Measurements from ENCODE around the gene RNF186. TPM values are rescaled to one million over a fixed set of nuclear protein-coding genes. Genes with fewer than 3 reads are reported as not detected.
A peak's percentile ranks its signal among the peaks of the same experiment; 100 is the strongest.
"Not testable (repeated sequence)": the region's sequence is repeated elsewhere in the genome, so short reads cannot be mapped to it uniquely, and the experiment has no call there.

Gene RNF186
- total RNA-seq, 2 experiments from 2014 or later, result not detected

GRCh38 chr1:19802269-19802668, 12.8 kb downstream of the RNF186 start:
- intact Hi-C loops (cut with micrococcal nuclease), result loop anchor here (5.0 kb wide), 1 partner anchor 35 kb away; no protein-coding TSS in a partner anchor
- Mint-ChIP-seq H3K4me1 (ENCODE audit: low read depth) (peaks cover 26% of the 10 kb centered on the region), H3K9me3 (no peaks in the 10 kb centered on the region), H3K27ac (no peak overlapping the region), H3K36me3 (no peaks in the 10 kb centered on the region), H3K27me3 (no peaks in the 10 kb centered on the region), H3K4me3 (no peak overlapping the region)
- ChIA-PET POLR2A (no interaction called here), CTCF (interaction anchor here (1.4 to 2.2 kb wide), 4 partner anchors 9 to 141 kb away, joined by 3 to 8 read pairs (median 4); no protein-coding TSS in a partner anchor)
- DNase-seq, result no peak

- Mint-ChIP-seq H3K9me3 (no peaks in the 10 kb centered on the region), H3K4me1 (ENCODE audit: low read depth) (peaks cover 26% of the 10 kb centered on the region), H3K36me3 (peaks cover 3% of the 10 kb centered on the region), H3K27ac (peak overlapping the region; percentile 85), H3K27me3 (no peaks in the 10 kb centered on the region), H3K4me3 (peak overlapping the region; percentile 77)
- ChIA-PET CTCF (interaction anchor here (1.1 to 2.2 kb wide), 4 partner anchors 11 to 138 kb away, joined by 3 to 8 read pairs (median 6); partner anchors contain the start of gene OTUD3), POLR2A (no interaction called here)
- peak; percentile 61 for DNase-seq
- intact Hi-C loops (cut with micrococcal nuclease), result loop anchor here (5.0 kb wide), 1 partner anchor 33 kb away; no protein-coding TSS in a partner anchor
These were observed 14.8 kb downstream of the RNF186 start for GRCh38 chr1:19800076-19800804.

- peak; percentile 71 for DNase-seq
- peaks cover 7% of the 10 kb centered on the region for H3K36me3 Mint-ChIP-seq
- intact Hi-C loops (cut with micrococcal nuclease), result loop anchor here (5.0 kb wide), 1 partner anchor 32 kb away; no protein-coding TSS in a partner anchor
- no peaks in the 10 kb centered on the region for H3K27me3 Mint-ChIP-seq
- H3K9me3 Mint-ChIP-seq, result no peaks in the 10 kb centered on the region
- peak within 1 kb of the TSS; percentile 87 for H3K27ac Mint-ChIP-seq
- CTCF ChIA-PET, result interaction anchor here (2.1 kb wide), 1 partner anchor 38 kb away, joined by 11 read pairs; no protein-coding TSS in a partner anchor
- H3K4me3 Mint-ChIP-seq, result peak within 1 kb of the TSS; percentile 79
- POLR2A ChIA-PET, result interaction anchor here (0.6 kb wide), 1 partner anchor 14 kb away, joined by 4 read pairs; no protein-coding TSS in a partner anchor
- peaks cover 29% of the 10 kb centered on the region for H3K4me1 Mint-ChIP-seq (ENCODE audit: low read depth)
These were observed 15.6 kb downstream of the RNF186 start, which contains the start of gene TMCO4 for GRCh38 chr1:19799230-19800075. TSS of gene TMCO4 (minus strand) at chr1:19799916. CDS start at chr1:19780758, 19,158 bp downstream.

GRCh38 chr1:19798486-19799229, 16.4 kb downstream of the RNF186 start:
- no peaks in the 10 kb centered on the region for H3K9me3 Mint-ChIP-seq
- H3K4me3 Mint-ChIP-seq, result peak overlapping the region; percentile 79
- POLR2A ChIA-PET, result interaction anchor here (0.6 kb wide), 1 partner anchor 15 kb away, joined by 4 read pairs; no protein-coding TSS in a partner anchor
- H3K27me3 Mint-ChIP-seq, result no peaks in the 10 kb centered on the region
- no peak for DNase-seq
- peak overlapping the region; percentile 87 for H3K27ac Mint-ChIP-seq
- CTCF ChIA-PET, result interaction anchor here (1.0 to 2.1 kb wide), 3 partner anchors 12 to 84 kb away, joined by 4 to 11 read pairs (median 4); partner anchors contain the start of gene OTUD3
- peaks cover 36% of the 10 kb centered on the region for H3K4me1 Mint-ChIP-seq (ENCODE audit: low read depth)
- peaks cover 12% of the 10 kb centered on the region for H3K36me3 Mint-ChIP-seq
- intact Hi-C loops (cut with micrococcal nuclease), result no loop called here

GRCh38 chr1:19797827-19798226, 17.3 kb downstream of the RNF186 start:
- H3K27me3 Mint-ChIP-seq, result no peaks in the 10 kb centered on the region
- H3K4me1 Mint-ChIP-seq (ENCODE audit: low read depth), result peaks cover 43% of the 10 kb centered on the region
- intact Hi-C loops (cut with micrococcal nuclease), result no loop called here
- DNase-seq, result no peak
- ChIA-PET CTCF (interaction anchor here (1.0 to 2.1 kb wide), 4 partner anchors 10 to 85 kb away, joined by 3 to 11 read pairs (median 4); partner anchors contain the start of gene OTUD3), POLR2A (no interaction called here)
- no peaks in the 10 kb centered on the region for H3K9me3 Mint-ChIP-seq
- no peak overlapping the region for H3K4me3 Mint-ChIP-seq
- peaks cover 17% of the 10 kb centered on the region for H3K36me3 Mint-ChIP-seq
- peak overlapping the region; percentile 10 for H3K27ac Mint-ChIP-seq

GRCh38 chr1:19794583-19794982, 20.5 kb downstream of the RNF186 start:
- Mint-ChIP-seq H3K36me3 (peaks cover 29% of the 10 kb centered on the region), H3K27ac (no peak overlapping the region), H3K4me3 (no peak overlapping the region), H3K4me1 (ENCODE audit: low read depth) (peaks cover 47% of the 10 kb centered on the region), H3K9me3 (no peaks in the 10 kb centered on the region), H3K27me3 (no peaks in the 10 kb centered on the region)
- no peak for DNase-seq
- ChIA-PET CTCF (no interaction called here), POLR2A (no interaction called here)
- intact Hi-C loops (cut with micrococcal nuclease), result no loop called here

GRCh38 chr1:19793360-19794046, 21.6 kb downstream of the RNF186 start:
- Mint-ChIP-seq H3K27ac (no peak overlapping the region), H3K4me3 (no peak overlapping the region), H3K9me3 (no peaks in the 10 kb centered on the region), H3K27me3 (no peaks in the 10 kb centered on the region), H3K36me3 (peaks cover 29% of the 10 kb centered on the region), H3K4me1 (ENCODE audit: low read depth) (peaks cover 40% of the 10 kb centered on the region)
- CTCF ChIA-PET, result no interaction called here
- DNase-seq, result no peak
- intact Hi-C loops (cut with micrococcal nuclease), result no loop called here
- POLR2A ChIA-PET, result no interaction called here

- intact Hi-C loops (cut with micrococcal nuclease), result no loop called here
- no peaks in the 10 kb centered on the region for H3K27me3 Mint-ChIP-seq
- CTCF ChIA-PET, result interaction anchor here (1.0 kb wide), 2 partner anchors 20 to 90 kb away, joined by 3 to 4 read pairs; partner anchors contain the start of gene OTUD3
These were observed 22.7 kb downstream of the RNF186 start for GRCh38 chr1:19792237-19793002.

GRCh38 chr1:19790061-19790975, 24.8 kb downstream of the RNF186 start:
- H3K27me3 Mint-ChIP-seq; DNase-seq; H3K27ac Mint-ChIP-seq; H3K9me3 Mint-ChIP-seq; H3K4me3 Mint-ChIP-seq; intact Hi-C loops (cut with micrococcal nuclease): not testable (repeated sequence)
- CTCF ChIA-PET, result interaction anchor here (1.0 kb wide), 1 partner anchor 30 kb away, joined by 3 read pairs; no protein-coding TSS in a partner anchor
- POLR2A ChIA-PET, result interaction anchor here (0.6 kb wide), 1 partner anchor 1315 kb away, joined by 3 read pairs; no protein-coding TSS in a partner anchor
- Mint-ChIP-seq H3K4me1 (ENCODE audit: low read depth) (peaks cover 34% of the 10 kb centered on the region), H3K36me3 (peaks cover 39% of the 10 kb centered on the region)

More at GRCh38 chr1:19792237-19793002, 22.7 kb downstream of the RNF186 start:
- Mint-ChIP-seq H3K36me3 (peaks cover 33% of the 10 kb centered on the region), H3K9me3 (no peaks in the 10 kb centered on the region), H3K4me3 (no peak overlapping the region), H3K4me1 (ENCODE audit: low read depth) (peaks cover 34% of the 10 kb centered on the region), H3K27ac (no peak overlapping the region)
- DNase-seq, result no peak
- POLR2A ChIA-PET, result interaction anchor here (0.6 kb wide), 1 partner anchor 24 kb away, joined by 3 read pairs; no protein-coding TSS in a partner anchor
